ENCODE results near the gene OR4M1.
"Not testable (repeated sequence)": the region's sequence is repeated elsewhere in the genome, so short reads cannot be mapped to it uniquely, and the experiment has no call there.

Gene OR4M1

GRCh38 chr14:19775587-19775986, 2.3 kb downstream of the OR4M1 start:
- DNase-seq, result no peak
- H3K9me3 ChIP-seq (ENCODE audit: control insufficient read depth, low read length), result no peaks in the 10 kb centered on the region
- no peak overlapping the region for H3K27ac ChIP-seq (ENCODE audit: insufficient read depth, low read length, poor library complexity, severe bottlenecking)
- H3K27me3 ChIP-seq (replicated peaks; ENCODE audit: control insufficient read depth, insufficient read depth, low read length, poor library complexity, severe bottlenecking), result no peaks in the 10 kb centered on the region
- H3K4me1 ChIP-seq (ENCODE audit: control insufficient read depth, insufficient read depth, low read length, poor library complexity, severe bottlenecking), result no peaks in the 10 kb centered on the region
- no peak overlapping the region for H3K4me3 ChIP-seq (ENCODE audit: insufficient read depth, low read depth, low read length, poor library complexity, severe bottlenecking)
- H3K36me3 ChIP-seq (ENCODE audit: control insufficient read depth, insufficient read depth, low read length), result no peaks in the 10 kb centered on the region

GRCh38 chr14:19785848-19786247, 12.5 kb downstream of the OR4M1 start:
- DNase-seq; H3K4me3 ChIP-seq (ENCODE audit: insufficient read depth, low read depth, low read length, poor library complexity, severe bottlenecking); H3K27me3 ChIP-seq (replicated peaks; ENCODE audit: control insufficient read depth, insufficient read depth, low read length, poor library complexity, severe bottlenecking); H3K27ac ChIP-seq (ENCODE audit: insufficient read depth, low read length, poor library complexity, severe bottlenecking); H3K36me3 ChIP-seq (ENCODE audit: control insufficient read depth, insufficient read depth, low read length); H3K4me1 ChIP-seq (ENCODE audit: control insufficient read depth, insufficient read depth, low read length, poor library complexity, severe bottlenecking); H3K9me3 ChIP-seq (ENCODE audit: control insufficient read depth, low read length): not testable (repeated sequence)

- H3K4me3 ChIP-seq (ENCODE audit: insufficient read depth, low read depth, low read length, poor library complexity, severe bottlenecking); H3K9me3 ChIP-seq (ENCODE audit: control insufficient read depth, low read length); H3K4me1 ChIP-seq (ENCODE audit: control insufficient read depth, insufficient read depth, low read length, poor library complexity, severe bottlenecking); H3K27ac ChIP-seq (ENCODE audit: insufficient read depth, low read length, poor library complexity, severe bottlenecking); H3K27me3 ChIP-seq (replicated peaks; ENCODE audit: control insufficient read depth, insufficient read depth, low read length, poor library complexity, severe bottlenecking); H3K36me3 ChIP-seq (ENCODE audit: control insufficient read depth, insufficient read depth, low read length); DNase-seq: not testable (repeated sequence)
These were observed 14.0 kb downstream of the OR4M1 start for GRCh38 chr14:19787318-19787717.

GRCh38 chr14:19788150-19788549, 14.8 kb downstream of the OR4M1 start:
- not testable (repeated sequence) for H3K4me3 ChIP-seq (ENCODE audit: insufficient read depth, low read depth, low read length, poor library complexity, severe bottlenecking); H3K4me1 ChIP-seq (ENCODE audit: control insufficient read depth, insufficient read depth, low read length, poor library complexity, severe bottlenecking); H3K27ac ChIP-seq (ENCODE audit: insufficient read depth, low read length, poor library complexity, severe bottlenecking); H3K27me3 ChIP-seq (replicated peaks; ENCODE audit: control insufficient read depth, insufficient read depth, low read length, poor library complexity, severe bottlenecking); DNase-seq; H3K9me3 ChIP-seq (ENCODE audit: control insufficient read depth, low read length); H3K36me3 ChIP-seq (ENCODE audit: control insufficient read depth, insufficient read depth, low read length)

GRCh38 chr14:19796520-19797108, 23.3 kb downstream of the OR4M1 start:
- not testable (repeated sequence) for H3K27ac ChIP-seq (ENCODE audit: insufficient read depth, low read length, poor library complexity, severe bottlenecking); H3K36me3 ChIP-seq (ENCODE audit: control insufficient read depth, insufficient read depth, low read length); H3K4me3 ChIP-seq (ENCODE audit: insufficient read depth, low read depth, low read length, poor library complexity, severe bottlenecking); H3K4me1 ChIP-seq (ENCODE audit: control insufficient read depth, insufficient read depth, low read length, poor library complexity, severe bottlenecking); DNase-seq; H3K27me3 ChIP-seq (replicated peaks; ENCODE audit: control insufficient read depth, insufficient read depth, low read length, poor library complexity, severe bottlenecking); H3K9me3 ChIP-seq (ENCODE audit: control insufficient read depth, low read length)

GRCh38 chr14:19799880-19800279, 26.6 kb downstream of the OR4M1 start:
- no peak overlapping the region for H3K27ac ChIP-seq (ENCODE audit: insufficient read depth, low read length, poor library complexity, severe bottlenecking)
- H3K4me1 ChIP-seq (ENCODE audit: control insufficient read depth, insufficient read depth, low read length, poor library complexity, severe bottlenecking), result no peaks in the 10 kb centered on the region
- H3K27me3 ChIP-seq (replicated peaks; ENCODE audit: control insufficient read depth, insufficient read depth, low read length, poor library complexity, severe bottlenecking), result no peaks in the 10 kb centered on the region
- no peak overlapping the region for H3K4me3 ChIP-seq (ENCODE audit: insufficient read depth, low read depth, low read length, poor library complexity, severe bottlenecking)
- no peaks in the 10 kb centered on the region for H3K36me3 ChIP-seq (ENCODE audit: control insufficient read depth, insufficient read depth, low read length)
- H3K9me3 ChIP-seq (ENCODE audit: control insufficient read depth, low read length), result no peaks in the 10 kb centered on the region
- no peak for DNase-seq

- Histone ChIP-seq H3K27ac (ENCODE audit: insufficient read depth, low read length, poor library complexity, severe bottlenecking) (no peak overlapping the region), H3K36me3 (ENCODE audit: control insufficient read depth, insufficient read depth, low read length) (no peaks in the 10 kb centered on the region), H3K4me3 (ENCODE audit: insufficient read depth, low read depth, low read length, poor library complexity, severe bottlenecking) (no peak overlapping the region), H3K27me3 (replicated peaks; ENCODE audit: control insufficient read depth, insufficient read depth, low read length, poor library complexity, severe bottlenecking) (no peaks in the 10 kb centered on the region), H3K9me3 (ENCODE audit: control insufficient read depth, low read length) (no peaks in the 10 kb centered on the region), H3K4me1 (ENCODE audit: control insufficient read depth, insufficient read depth, low read length, poor library complexity, severe bottlenecking) (no peaks in the 10 kb centered on the region)
- no peak for DNase-seq
These were observed 27.2 kb downstream of the OR4M1 start for GRCh38 chr14:19800282-19801117.

GRCh38 chr14:19801118-19801464, 27.8 kb downstream of the OR4M1 start:
- Histone ChIP-seq H3K27ac (ENCODE audit: insufficient read depth, low read length, poor library complexity, severe bottlenecking) (no peak overlapping the region), H3K27me3 (replicated peaks; ENCODE audit: control insufficient read depth, insufficient read depth, low read length, poor library complexity, severe bottlenecking) (no peaks in the 10 kb centered on the region), H3K4me3 (ENCODE audit: insufficient read depth, low read depth, low read length, poor library complexity, severe bottlenecking) (no peak overlapping the region), H3K4me1 (ENCODE audit: control insufficient read depth, insufficient read depth, low read length, poor library complexity, severe bottlenecking) (no peaks in the 10 kb centered on the region), H3K9me3 (ENCODE audit: control insufficient read depth, low read length) (no peaks in the 10 kb centered on the region), H3K36me3 (ENCODE audit: control insufficient read depth, insufficient read depth, low read length) (no peaks in the 10 kb centered on the region)
- no peak for DNase-seq

- H3K4me1 ChIP-seq (ENCODE audit: control insufficient read depth, insufficient read depth, low read length, poor library complexity, severe bottlenecking); H3K4me3 ChIP-seq (ENCODE audit: insufficient read depth, low read depth, low read length, poor library complexity, severe bottlenecking); DNase-seq; H3K27ac ChIP-seq (ENCODE audit: insufficient read depth, low read length, poor library complexity, severe bottlenecking); H3K27me3 ChIP-seq (replicated peaks; ENCODE audit: control insufficient read depth, insufficient read depth, low read length, poor library complexity, severe bottlenecking); H3K9me3 ChIP-seq (ENCODE audit: control insufficient read depth, low read length); H3K36me3 ChIP-seq (ENCODE audit: control insufficient read depth, insufficient read depth, low read length): not testable (repeated sequence)
These were observed 30.2 kb downstream of the OR4M1 start, which contains the start of gene OR4N2 for GRCh38 chr14:19803470-19803869. TSS of gene OR4N2 (plus strand) at chr14:19803770. CDS start at chr14:19827449, 23,679 bp downstream.

- not testable (repeated sequence) for H3K36me3 ChIP-seq (ENCODE audit: control insufficient read depth, insufficient read depth, low read length); H3K9me3 ChIP-seq (ENCODE audit: control insufficient read depth, low read length); H3K4me1 ChIP-seq (ENCODE audit: control insufficient read depth, insufficient read depth, low read length, poor library complexity, severe bottlenecking); DNase-seq; H3K4me3 ChIP-seq (ENCODE audit: insufficient read depth, low read depth, low read length, poor library complexity, severe bottlenecking); H3K27ac ChIP-seq (ENCODE audit: insufficient read depth, low read length, poor library complexity, severe bottlenecking); H3K27me3 ChIP-seq (replicated peaks; ENCODE audit: control insufficient read depth, insufficient read depth, low read length, poor library complexity, severe bottlenecking)
These were observed 40.0 kb downstream of the OR4M1 start for GRCh38 chr14:19813171-19813920.

Measured in effector memory CD4-positive, alpha-beta T cell (primary cell).